ENCODE data around the gene HDAC6.
"Not testable (repeated sequence)": the region's sequence is repeated elsewhere in the genome, so short reads cannot be mapped to it uniquely, and the experiment has no call there.

Gene HDAC6

DNA sequence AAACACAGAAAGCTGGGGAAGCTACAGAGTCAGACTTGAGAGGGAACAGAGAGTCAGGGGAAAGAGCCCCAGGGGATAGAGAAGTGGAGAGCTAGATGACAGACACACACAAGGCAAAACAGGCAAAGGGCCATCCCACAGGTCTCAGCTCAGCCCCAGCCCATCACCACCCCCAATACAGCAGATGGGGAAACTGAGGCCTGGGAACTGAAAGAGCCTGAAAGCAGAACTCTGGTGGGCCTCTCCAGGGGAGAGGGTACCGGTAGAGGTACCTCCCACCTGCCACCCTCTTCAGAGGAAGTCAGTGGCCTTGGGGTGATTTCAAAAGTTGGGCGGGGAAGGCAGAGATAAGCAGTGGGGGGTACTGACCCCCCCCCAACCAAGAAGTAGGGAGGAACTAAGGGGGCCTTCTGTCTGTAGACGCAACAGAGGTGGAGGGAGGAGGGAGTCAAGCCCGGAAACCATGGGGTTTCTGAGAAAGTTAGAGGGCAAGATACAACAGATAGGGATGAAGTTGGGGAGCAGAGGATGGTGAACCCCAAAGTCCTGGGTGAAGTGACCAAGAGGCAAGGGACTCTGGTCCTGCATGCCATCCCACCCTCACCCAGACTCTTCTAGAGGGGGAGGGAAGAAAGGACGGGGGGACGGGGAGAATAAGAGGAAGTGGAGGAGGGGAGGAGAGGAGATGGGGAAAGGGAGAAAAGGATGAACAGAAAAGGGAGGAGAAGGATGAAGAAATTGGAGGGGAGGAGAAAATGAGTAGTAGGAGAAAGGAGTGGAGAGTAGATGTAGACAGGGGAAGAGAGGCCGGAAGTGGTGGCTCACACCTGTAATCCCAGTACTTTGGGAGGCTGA is 12.3 kb upstream of the HDAC6 start:
- no peak for DNase-seq (ENCODE audit: low read depth)

DNA sequence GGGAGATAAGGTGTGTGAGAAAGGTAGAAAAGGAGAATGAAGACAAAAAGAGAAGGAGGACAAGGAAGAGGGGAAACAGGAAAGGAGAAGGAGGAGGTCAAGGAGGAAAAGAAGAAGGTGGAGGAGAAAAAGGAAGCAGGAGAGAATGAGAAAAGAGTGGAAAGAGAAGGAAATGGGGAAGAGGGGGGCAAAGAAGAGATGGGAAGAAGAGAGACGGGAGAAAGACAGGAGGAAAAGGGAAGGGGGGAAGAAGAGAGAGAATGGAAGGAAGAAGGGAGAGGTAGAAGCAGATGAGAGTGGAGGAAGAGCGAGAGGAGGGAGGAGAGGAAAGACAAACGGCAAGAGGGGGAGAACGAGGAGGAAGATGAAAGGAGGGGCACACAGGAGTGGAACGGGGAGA is 11.4 kb upstream of the HDAC6 start:
- DNase-seq (ENCODE audit: low read depth) = no peak

GRCh38 chrX:48791063-48791820 is 10.6 kb upstream of the HDAC6 start:
- DNase-seq (ENCODE audit: low read depth) = no peak

GRCh38 chrX:48792219-48792618 is 9.6 kb upstream of the HDAC6 start:
- no peak for DNase-seq (ENCODE audit: low read depth)

GRCh38 chrX:48793935-48794334 is 7.9 kb upstream of the HDAC6 start:
- no peak for DNase-seq (ENCODE audit: low read depth)

- DNase-seq (ENCODE audit: low read depth) = no peak
Measured at GRCh38 chrX:48794340-48794910, 7.4 kb upstream of the HDAC6 start.

GRCh38 chrX:48794911-48795515 is 6.9 kb upstream of the HDAC6 start:
- no peak for DNase-seq (ENCODE audit: low read depth)

DNA sequence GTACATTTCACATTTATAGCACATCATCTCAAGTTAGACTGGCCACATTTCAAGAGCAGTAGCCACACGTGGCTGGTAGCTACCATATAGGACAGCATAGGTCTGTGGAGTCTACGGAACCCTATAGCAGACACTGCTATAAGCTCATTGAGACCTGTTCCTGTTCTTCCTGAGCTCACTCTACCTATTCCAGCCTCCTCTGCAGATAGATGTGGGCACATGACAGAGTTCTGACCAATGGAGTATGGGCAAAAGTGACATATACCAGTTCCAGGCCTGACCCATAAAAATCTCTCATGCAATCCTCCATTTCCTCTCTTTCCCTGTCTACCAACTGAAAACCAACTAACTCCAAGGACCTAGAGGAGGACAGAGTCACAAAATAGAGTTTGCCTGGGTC is 3.5 kb upstream of the HDAC6 start:
- no peak for DNase-seq (ENCODE audit: low read depth)

- DNase-seq (ENCODE audit: low read depth) = no peak
Measured at GRCh38 chrX:48800574-48801279, 1.1 kb upstream of the HDAC6 start.

DNA sequence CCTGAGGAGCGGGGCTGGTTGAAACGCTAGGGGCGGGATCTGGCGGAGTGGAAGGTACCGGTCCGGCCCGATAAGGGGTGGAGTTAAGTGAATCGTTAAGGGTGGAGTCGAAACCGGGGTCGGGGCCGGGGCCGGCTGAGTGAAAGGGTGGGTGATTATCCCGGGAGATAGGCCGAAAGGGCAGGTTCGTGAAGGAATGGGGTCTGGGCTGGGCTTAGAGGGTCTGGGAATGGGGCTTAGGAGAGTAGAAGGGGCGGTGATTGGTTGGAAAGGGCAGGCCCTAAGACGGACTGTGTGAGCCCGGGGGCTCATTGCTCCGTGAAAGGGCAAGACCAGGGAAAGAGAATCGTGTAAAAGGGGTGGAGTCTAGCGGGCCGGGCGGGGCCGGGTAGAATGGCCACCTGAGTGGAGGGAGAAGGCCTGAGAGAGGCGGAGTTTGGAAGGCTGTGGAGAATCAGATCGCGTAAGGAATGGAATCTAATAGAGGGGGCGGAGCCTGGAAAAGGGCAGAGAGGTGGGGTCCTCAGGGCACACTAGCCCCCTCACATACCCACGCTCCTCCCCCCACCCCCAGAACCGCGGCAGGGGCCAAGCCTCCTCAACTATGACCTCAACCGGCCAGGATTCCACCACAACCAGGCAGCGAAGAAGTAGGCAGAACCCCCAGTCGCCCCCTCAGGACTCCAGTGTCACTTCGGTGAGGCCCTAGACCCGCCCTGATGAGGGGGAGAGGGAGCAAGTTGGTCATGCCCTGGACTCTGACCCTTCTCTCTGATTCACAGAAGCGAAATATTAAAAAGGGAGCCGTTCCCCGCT is 430 bp downstream of the HDAC6 start:
- DNase-seq (ENCODE audit: low read depth) = peak; percentile 14

DNA sequence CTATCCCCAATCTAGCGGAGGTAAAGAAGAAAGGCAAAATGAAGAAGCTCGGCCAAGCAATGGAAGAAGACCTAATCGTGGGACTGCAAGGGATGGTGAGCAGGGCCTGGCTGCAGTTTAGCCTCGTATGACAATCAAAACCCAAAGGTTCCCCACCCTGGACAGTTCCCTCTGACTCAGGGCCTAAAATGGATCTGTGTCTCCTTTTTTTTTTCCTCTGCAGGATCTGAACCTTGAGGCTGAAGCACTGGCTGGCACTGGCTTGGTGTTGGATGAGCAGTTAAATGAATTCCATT is 986 bp downstream of the HDAC6 start:
- no peak for DNase-seq (ENCODE audit: low read depth)

DNA sequence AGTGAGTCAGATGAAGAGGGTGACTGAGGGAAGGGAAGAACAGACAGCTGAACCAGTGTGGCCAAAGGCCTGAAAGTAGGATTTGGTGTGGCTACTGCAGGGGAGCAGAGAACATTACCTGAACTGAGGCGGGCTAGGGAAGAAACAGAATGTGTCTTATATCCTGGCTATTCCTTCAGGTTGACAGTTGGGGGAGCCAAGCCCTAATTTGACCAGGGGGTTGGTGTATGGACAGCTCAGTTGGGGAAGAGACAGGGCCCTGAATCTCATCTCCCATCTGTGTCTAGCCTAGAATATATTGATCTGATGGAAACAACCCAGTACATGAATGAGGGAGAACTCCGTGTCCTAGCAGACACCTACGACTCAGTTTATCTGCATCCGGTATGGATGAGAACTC is 4.2 kb downstream of the HDAC6 start:
- no peak for DNase-seq (ENCODE audit: low read depth)

DNA sequence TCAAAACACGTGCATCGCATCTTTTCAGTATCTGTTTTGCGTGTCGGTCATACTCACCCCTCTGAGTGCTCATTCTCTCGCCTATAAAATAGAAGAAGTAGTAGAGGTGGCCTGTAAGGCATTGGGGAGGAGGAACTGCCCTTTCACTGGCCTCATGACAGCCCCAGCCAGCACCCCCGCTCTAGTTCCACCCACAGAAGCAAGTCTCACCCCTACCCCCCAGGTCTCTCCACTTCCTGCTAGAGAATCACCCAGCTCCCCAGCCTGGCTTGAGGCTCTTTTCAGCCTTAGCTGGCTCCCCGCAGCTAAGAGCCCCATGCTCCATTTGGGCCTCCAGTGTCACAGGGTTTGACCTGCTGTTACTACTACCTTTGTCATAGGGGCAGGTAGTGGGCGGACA is 11.8 kb downstream of the HDAC6 start:
- DNase-seq (ENCODE audit: low read depth) = no peak

DNA sequence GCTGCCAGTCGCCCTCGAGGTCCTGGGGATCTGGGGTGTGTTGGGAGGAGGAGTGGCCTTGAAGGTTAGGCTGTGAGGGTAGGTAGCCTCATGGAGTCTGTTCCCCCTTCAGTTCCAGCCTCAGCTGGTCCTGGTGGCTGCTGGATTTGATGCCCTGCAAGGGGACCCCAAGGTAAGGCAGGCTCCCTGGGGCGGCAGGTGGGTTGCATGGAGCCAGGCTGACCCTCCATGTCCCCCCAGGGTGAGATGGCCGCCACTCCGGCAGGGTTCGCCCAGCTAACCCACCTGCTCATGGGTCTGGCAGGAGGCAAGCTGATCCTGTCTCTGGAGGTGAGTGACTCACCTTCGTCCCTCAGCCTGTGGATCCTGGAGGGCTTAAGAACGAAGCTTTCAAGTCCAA is 12.9 kb downstream of the HDAC6 start:
- no peak for DNase-seq (ENCODE audit: low read depth)

DNA sequence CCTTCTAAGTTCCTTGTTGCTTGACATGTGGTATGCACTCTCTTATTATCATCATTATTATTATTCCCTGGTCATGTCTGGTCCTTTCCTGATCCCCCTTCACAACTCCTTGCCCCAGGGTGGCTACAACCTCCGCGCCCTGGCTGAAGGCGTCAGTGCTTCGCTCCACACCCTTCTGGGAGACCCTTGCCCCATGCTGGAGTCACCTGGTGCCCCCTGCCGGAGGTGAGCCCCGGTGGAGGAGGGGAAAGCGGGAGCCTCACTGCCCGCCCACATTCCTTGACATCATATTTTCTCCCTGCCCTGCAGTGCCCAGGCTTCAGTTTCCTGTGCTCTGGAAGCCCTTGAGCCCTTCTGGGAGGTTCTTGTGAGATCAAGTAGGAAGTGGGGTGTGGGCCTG is 13.4 kb downstream of the HDAC6 start:
- DNase-seq (ENCODE audit: low read depth) = no peak

GRCh38 chrX:48816014-48816810 is 14.3 kb downstream of the HDAC6 start:
- DNase-seq (ENCODE audit: low read depth) = no peak

DNA sequence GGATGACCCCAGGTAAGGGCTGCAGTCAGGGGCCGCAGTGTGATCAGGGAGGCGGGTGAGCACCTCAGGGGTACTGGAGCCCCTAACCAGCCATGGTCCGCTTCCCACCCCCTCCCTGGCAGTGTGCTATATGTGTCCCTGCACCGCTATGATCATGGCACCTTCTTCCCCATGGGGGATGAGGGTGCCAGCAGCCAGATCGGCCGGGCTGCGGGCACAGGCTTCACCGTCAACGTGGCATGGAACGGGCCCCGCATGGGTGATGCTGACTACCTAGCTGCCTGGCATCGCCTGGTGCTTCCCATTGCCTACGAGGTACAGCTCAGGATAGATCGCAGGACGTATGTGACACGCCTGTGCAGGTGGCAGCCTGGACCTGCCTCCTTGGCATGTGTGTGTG is 16.2 kb downstream of the HDAC6 start:
- no peak for DNase-seq (ENCODE audit: low read depth)

GRCh38 chrX:48818866-48819265 is 17.0 kb downstream of the HDAC6 start:
- no peak for DNase-seq (ENCODE audit: low read depth)

GRCh38 chrX:48819394-48819793 is 17.5 kb downstream of the HDAC6 start:
- not testable (repeated sequence) for DNase-seq (ENCODE audit: low read depth)

DNA sequence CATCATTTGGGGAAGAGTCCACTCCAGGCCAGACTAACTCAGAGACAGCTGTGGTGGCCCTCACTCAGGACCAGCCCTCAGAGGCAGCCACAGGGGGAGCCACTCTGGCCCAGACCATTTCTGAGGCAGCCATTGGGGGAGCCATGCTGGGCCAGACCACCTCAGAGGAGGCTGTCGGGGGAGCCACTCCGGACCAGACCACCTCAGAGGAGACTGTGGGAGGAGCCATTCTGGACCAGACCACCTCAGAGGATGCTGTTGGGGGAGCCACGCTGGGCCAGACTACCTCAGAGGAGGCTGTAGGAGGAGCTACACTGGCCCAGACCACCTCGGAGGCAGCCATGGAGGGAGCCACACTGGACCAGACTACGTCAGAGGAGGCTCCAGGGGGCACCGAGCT is 21.2 kb downstream of the HDAC6 start:
- no peak for DNase-seq (ENCODE audit: low read depth)

DNA sequence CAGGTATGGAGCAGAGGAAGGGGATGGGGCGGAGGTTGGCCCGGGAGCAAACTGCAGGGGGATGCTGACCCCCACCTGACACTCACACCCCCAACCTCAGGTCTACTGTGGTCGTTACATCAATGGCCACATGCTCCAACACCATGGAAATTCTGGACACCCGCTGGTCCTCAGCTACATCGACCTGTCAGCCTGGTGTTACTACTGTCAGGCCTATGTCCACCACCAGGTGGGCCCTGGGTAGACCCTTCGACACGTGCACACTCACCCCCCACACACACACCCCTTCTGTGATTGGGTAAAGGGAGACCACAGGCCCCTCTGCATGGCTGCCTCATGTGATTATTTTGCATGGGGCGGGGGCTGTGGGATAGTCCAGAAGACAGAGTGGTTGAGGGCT is 22.2 kb downstream of the HDAC6 start:
- no peak for DNase-seq (ENCODE audit: low read depth)
